SK-N-SH (cell line): Measurements from ENCODE around the gene SLC34A3.

Source experiments
- EP300 ChIP-seq, 2 experiments: IDR thresholded peaks; 2 replicates each; pipeline versions ENCODE4 v1.4.0 to v1.6.1; 2012; ENCODE audit warnings: borderline replicate concordance in 1 of 2, low read depth in 1 of 2, low read length in 1 of 2
- EZH2phosphoT487 ChIP-seq: fragments of 200-600 bp; sonication (generic); IDR thresholded peaks from 2 replicates; pipeline ENCODE4 v1.6.1; 2017; ENCODE audit warnings: low read depth, mixed run types, mild to moderate bottlenecking, antibody characterized with exemption, moderate library complexity, borderline replicate concordance
- POLR2AphosphoS5 ChIP-seq: IDR thresholded peaks from 2 replicates; pipeline ENCODE4 v1.6.1; 2012; ENCODE audit warnings: low read depth, low read length
- TAF1 ChIP-seq: IDR thresholded peaks from 2 replicates; pipeline ENCODE4 v1.6.1; 2012; ENCODE audit warnings: low read depth, mild to moderate bottlenecking, low read length, moderate library complexity, borderline replicate concordance
- TEAD4 ChIP-seq: IDR thresholded peaks from 2 replicates; pipeline ENCODE4 v1.4.0; 2012; ENCODE audit warnings: mild to moderate bottlenecking, borderline replicate concordance; ENCODE audit not compliant: insufficient read depth
- TF ChIP-seq, protein P1 (sequence below): fragments of 200-600 bp; sonication (generic); IDR thresholded peaks from 2 replicates; pipeline ENCODE4 v1.6.1; 2017; ENCODE audit warnings: antibody characterized with exemption, mild to moderate bottlenecking, moderate library complexity

DNA sequence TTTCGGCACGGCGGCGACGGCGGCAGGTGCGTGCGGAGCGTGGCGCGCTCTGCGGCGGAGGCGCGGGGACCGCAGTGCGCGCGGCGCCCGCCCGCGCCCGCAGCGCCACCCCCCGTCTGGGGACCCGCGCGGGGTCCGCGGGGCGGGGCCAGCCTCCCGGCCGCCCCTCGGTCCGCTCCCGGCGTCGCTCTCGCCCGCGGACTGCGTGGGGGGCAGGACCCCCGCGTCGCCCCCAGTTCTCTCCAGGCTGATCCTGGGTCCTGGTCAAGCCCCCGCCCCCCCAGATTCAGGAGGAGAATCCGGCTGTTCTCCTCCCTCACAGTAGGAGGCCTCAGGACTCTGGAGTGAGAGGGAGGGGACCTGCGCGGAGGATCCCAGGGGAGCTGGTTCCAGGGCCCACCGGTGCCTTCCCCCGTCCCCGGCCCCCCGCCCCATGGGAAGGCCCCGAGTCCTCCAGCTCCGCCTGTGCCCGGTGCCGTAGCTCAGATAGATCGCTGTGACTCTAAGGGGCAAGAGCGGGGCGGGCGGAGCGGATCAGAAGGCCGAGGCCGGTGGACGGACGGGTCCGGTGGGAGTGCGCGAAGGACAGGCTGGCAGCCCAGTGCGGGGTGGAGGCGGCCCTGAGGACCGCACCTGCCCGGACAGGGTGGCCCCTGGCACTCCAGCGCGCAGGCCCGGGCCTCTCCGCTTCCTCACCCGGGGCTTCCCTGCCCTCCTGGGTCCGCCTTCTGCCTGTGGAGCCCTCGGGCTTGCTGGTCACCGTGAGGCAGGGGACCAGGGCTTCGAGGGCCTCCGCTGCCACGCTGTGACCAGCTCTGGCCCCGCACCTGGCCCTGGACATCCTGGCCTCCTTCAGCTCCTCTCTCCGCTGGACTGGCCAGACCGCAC, 8.3 kb upstream of the SLC34A3 start, which contains the start of gene RNF208:
- no peak for TF ChIP-seq EP300 (IDR thresholded peaks at IDR 0.05; ENCODE audit: borderline replicate concordance in 1 of 2, low read depth in 1 of 2, low read length in 1 of 2)
- no peak for TF ChIP-seq TEAD4
- TF ChIP-seq, protein P1, sequence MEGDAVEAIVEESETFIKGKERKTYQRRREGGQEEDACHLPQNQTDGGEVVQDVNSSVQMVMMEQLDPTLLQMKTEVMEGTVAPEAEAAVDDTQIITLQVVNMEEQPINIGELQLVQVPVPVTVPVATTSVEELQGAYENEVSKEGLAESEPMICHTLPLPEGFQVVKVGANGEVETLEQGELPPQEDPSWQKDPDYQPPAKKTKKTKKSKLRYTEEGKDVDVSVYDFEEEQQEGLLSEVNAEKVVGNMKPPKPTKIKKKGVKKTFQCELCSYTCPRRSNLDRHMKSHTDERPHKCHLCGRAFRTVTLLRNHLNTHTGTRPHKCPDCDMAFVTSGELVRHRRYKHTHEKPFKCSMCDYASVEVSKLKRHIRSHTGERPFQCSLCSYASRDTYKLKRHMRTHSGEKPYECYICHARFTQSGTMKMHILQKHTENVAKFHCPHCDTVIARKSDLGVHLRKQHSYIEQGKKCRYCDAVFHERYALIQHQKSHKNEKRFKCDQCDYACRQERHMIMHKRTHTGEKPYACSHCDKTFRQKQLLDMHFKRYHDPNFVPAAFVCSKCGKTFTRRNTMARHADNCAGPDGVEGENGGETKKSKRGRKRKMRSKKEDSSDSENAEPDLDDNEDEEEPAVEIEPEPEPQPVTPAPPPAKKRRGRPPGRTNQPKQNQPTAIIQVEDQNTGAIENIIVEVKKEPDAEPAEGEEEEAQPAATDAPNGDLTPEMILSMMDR, result no peak
- no peak for TF ChIP-seq TAF1
- no peak for TF ChIP-seq EZH2phosphoT487
- TF ChIP-seq POLR2AphosphoS5, result no peak
